ENCODE data around the gene MYCT1.
"Not testable (repeated sequence)": the region's sequence is repeated elsewhere in the genome, so short reads cannot be mapped to it uniquely, and the experiment has no call there.

The MYCT1 gene, protein sequence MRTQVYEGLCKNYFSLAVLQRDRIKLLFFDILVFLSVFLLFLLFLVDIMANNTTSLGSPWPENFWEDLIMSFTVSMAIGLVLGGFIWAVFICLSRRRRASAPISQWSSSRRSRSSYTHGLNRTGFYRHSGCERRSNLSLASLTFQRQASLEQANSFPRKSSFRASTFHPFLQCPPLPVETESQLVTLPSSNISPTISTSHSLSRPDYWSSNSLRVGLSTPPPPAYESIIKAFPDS

DNA sequence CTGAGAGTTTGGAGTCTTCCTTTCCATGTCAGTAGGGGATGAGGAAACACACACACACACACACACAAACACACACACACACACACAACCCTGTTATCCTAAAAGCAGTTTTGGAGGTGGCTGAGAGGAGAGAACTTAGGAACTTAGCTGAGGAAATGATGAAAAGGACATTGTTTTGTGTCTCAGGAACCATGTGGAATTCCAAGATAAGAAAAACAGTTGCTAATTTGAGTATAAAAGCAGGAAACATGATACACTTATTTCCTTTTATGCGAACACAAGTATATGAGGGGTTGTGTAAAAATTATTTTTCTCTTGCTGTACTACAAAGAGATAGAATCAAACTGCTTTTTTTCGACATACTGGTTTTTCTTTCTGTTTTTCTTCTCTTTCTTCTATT lies at the start of gene MYCT1:
MYCT1 (plus strand) TSS at position 264 of the 400 bp plus-strand sequence; CDS start at position 270, 6 bp downstream.
- no peak for DNase-seq

DNA sequence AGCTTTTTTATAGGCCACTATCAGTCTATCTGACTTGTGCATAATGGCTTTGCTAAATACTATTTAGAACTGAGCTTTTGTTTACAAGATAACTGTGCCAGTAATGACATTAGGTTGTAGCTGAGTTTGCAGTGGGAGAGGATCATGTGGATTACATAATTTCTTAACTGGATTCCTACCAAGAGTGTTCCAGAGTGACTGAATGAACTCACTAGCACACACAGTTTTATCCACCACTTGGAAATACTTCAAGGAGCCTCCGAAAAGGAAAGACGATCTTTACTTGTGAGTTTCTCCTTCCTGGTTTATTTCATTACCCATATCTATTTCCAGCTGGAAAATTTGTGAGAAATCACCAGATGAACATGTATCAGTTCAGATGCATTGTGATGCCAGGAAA lies 49.6 kb upstream of the MYCT1 start:
- no peak for DNase-seq

DNA sequence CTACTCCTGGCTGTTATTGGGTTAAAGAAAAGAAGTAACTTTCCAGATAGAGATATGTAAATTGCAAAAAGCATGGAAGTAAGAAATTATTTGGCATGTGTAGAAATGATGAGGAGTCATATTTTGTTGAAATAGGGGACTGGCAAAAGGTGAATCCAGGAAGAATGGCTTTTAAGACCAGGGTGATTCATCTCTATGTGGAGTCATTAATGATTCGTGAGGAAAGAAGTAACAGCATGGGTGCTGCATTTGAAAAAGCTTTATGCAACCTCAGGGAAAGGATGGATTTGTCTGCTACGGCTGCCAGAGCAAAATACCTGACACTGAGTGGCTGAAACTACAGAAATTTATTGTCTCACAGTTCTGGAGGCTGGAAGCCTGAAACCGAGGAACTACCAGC lies 45.7 kb upstream of the MYCT1 start:
- no peak for DNase-seq

DNA sequence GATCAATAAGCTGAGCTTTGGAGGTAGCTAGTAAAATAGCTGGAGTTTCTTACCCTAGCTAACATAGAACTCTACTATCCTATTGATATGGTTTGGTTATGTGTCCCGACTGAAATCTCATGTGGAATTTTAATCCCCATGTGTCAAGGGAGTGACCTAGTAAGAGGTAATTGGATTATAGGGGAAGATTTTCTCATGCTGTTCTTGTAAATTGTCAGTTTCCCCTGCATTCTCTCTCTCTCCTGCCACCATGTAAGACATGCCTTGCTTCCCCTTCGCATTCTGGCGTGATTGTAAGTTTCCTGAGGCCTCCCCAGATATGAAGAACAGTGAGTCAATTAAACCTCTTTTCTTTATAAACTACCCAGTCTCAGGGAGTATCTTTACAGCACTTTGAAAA lies 35.9 kb upstream of the MYCT1 start:
- no peak for DNase-seq

DNA sequence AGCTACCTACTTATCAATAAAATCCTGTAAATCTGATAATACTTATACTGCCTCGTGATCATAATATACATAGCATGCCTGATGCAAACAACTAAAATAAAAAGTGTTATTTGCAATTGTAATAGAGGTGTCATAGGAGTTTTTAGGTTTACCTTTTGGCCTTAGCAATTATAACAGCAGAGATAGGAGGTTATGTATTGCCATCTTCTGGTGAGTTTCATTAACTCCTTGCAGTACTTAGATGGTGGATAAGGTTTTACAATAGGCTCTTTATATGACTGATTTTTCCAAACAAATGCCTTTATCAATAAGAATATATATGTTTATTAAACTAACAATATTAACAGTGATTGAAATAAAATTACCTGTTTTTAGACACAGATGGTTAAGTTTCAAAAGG lies 27.8 kb upstream of the MYCT1 start:
- DNase-seq, result no peak

DNA sequence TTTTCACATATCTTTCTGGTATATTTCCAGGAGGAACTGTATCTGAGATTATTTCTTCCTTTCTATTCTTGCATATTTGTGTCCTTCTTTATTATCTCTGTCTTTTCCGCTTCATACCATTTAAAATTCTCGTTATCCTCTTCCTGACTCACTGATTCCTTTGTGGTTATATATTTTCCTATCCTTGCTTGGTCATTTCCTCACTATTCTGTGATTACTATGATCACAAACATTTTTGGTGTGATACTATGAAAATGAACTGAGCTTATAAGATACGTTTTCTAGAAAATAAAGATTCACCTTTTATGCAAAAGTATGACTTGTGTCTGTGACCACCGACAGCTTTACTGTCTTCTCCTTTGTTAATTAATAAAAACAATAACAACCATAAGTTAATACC lies 26.5 kb upstream of the MYCT1 start:
- DNase-seq, result no peak

DNA sequence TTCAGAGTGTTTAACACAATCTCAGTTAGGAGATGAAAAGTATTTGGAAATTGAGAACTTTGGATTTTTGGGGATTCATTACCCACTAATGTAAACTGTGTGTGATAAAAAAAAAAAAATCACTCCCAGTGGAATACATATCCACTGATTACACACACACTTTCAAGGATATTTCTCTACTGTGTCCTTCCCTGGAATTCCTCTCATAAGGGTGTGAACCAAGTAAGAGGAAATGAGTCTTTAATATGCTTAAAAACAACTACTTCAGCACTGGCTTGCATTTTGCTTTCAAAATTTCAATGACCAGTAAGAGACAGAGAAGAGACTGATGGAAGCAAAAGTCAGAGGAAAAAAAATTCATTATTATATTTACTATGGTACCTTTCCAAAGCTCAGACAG lies 24.5 kb upstream of the MYCT1 start:
- DNase-seq, result no peak

DNA sequence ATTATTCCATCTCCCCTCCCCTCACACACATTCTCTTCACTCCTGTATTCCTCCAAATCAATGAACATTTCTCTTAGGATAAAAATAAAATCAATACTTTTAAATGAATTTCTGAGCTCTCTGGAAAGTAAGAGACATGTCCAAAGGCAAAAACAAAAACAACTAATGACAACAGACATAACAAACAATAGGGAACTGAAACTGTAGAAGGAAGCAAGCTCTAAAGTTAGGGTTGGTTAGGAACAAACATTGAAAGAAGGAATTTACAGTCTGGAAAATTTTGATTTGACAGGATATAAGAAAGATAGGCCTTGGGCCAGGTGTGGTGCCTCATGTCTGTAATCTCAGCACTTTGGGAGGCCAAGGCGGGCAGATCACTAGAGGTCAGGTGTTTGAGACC lies 17.5 kb upstream of the MYCT1 start:
- no peak for DNase-seq

DNA sequence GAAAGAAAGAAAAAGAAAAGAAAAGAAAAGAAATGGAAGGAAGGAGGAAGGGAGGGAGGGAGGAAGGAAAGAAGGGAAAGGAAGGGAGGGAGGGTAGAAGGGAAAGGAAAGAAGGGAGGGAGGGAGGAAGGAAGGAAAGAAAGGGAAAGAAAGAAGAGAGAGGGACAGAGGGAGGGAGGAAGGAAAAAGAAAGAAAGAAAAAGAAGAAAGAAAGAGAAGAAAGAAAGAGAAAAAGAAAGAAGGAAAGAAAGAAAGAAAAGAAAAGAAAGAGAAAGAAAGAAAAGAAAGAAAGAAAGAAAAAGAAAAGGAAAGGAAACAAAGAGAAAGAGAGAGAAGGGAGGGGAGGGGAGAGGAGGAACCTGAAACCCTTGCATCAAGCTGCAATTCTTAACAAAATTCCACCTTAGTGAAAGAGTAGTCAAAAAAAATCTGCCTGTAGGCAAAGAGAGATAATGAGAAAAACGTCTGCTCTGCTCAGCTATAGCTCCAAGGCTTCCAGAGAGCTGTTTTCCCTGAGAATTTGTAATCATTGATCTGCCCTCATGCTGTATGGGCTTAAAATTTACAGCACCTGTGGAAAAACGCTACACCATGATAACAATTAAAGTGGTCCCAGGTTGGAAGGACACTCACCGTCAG lies 16.7 kb upstream of the MYCT1 start:
- no peak for DNase-seq

DNA sequence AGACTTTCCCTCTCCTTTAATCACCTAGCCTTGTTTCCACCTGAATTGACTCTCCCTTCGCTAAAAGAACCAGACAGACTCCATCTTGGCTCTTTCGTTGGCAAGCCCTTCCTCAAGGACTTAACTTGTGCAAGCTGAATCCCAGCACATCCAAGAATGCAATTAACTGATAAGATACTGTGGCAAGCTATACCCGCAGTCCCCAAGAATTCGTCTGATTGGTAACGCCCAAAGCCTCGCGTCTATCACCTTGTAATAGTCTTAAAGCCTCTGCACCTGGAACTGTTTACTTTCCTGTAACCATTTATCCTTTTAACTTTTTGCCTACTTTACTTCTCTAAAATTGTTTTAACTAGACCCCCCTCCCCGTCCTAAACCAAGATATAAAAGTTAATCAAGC lies 15.6 kb upstream of the MYCT1 start:
- DNase-seq, result no peak

DNA sequence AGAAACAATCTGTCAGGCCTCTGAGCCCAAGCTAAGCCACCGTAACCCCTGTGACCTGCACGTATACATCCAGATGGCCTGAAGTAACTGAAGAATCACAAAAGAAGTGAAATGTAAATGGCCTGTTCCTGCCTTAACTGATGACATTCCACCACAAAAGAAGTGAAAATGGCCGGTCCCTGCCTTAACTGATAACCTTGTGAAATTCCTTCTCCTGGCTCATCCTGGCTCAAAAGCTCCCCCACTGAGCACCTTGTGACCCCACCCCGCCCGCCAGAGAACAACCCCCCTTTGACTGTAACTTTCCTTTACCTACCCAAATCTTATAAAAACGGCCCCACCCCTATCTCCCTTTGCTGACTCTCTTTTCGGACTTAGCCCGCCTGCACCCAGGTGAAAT lies 14.8 kb upstream of the MYCT1 start:
- not testable (repeated sequence) for DNase-seq

DNA sequence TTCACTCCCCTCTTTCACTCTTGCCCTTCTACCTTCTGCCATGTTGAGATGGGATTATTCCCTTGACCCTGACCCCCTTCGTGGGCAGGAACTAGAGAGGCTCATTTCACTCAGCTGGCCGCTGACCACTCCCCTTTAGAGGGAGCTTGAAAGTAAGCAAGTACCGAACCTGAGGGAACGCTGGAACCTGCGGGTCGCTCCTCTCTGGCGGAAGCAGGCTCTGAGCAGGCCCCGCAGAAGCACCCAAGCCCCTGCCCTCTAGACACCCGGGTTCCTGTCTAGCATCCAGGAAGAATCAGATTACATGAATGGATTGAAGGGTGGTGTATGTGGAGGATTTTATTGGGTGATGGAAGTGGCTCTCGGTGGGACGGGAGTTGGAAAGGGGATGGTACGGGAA lies 11.9 kb upstream of the MYCT1 start:
- DNase-seq, result no peak

DNA sequence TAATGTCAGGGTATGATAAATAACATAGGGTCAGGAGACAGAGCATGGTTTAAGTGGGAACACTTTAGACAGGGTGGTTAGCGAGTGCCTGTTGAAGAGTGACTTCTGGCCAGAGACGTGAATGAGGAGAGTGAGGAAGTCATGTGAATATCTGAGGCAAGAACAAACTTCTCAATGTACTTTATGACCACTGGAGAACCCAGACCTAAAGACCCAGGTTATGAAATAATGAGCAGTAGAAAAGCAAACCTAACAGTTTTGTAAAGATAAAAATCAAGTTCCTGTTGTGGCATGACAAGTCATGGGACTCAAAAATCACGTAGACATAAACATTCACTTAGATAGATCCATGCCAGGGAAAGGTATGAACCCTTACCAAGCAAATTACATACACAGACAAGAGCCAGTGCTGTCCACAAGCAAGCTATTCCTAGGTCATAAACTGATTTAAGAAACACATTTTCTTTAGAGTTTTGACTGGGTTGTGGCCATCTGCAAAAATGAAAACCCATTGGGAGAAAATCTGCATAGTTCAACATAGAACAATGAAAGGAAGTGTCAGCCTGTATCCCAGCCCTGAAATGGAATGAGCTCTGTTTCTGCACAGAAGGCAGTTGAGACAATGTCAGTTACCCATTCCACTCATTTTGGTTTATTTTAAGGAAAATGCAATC lies 2.2 kb upstream of the MYCT1 start:
- DNase-seq, result no peak

DNA sequence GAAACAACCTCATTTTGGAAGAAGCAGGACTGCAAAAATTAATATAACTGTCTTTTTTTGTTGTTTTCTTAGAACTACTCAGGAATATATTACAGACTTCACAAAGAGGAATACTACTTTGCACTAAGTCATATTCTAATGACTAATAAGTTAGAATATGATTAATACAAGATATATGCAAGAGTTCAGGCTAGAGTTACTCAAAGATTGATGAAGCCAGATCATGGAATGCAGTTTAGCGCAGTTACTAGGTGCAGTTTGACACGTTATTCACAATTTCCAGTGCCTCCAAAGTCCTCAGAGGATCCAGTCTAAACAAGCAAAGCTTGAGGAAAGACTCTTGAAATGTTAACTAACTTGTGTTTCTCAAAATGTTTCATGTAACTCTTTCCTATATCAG lies 1.2 kb upstream of the MYCT1 start:
- DNase-seq, result no peak

DNA sequence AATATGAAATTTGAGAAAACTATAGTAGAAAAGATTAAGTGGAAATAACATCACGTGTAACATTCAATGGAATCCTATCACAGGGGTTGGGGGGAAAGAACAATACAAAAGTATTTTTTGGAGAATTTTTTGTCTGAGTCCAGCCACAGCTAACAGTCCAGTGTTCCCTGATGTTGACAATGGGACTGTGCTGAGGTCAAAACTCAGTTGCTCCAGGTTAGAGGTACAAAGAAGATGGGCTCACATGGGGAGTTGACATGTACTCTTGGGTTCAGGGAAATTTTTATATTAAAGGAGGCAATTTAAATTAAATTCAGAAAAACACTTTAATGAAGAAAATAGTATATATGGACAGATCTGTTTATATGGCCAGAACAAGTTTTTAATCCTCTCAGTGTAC lies 995 bp downstream of the MYCT1 start:
- no peak for DNase-seq

DNA sequence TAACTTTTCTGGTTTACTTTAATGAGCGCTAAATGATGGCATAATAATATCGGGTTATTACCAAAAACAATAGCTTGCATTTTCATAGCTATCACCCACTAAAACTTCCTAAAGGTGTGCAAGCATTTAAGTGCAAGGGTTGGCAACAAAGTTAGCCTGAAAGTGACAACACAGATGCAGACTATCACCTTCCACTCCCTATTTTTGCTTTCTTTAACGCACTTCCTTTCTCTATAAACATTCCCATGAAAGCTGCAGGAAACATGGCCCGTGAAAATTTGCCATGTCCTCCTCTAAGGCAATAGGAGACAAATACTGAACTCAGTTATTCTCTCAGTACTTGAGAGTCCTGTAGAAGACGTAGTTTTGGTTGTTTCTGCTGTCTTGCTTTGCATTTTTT lies 2.7 kb downstream of the MYCT1 start:
- DNase-seq, result no peak

DNA sequence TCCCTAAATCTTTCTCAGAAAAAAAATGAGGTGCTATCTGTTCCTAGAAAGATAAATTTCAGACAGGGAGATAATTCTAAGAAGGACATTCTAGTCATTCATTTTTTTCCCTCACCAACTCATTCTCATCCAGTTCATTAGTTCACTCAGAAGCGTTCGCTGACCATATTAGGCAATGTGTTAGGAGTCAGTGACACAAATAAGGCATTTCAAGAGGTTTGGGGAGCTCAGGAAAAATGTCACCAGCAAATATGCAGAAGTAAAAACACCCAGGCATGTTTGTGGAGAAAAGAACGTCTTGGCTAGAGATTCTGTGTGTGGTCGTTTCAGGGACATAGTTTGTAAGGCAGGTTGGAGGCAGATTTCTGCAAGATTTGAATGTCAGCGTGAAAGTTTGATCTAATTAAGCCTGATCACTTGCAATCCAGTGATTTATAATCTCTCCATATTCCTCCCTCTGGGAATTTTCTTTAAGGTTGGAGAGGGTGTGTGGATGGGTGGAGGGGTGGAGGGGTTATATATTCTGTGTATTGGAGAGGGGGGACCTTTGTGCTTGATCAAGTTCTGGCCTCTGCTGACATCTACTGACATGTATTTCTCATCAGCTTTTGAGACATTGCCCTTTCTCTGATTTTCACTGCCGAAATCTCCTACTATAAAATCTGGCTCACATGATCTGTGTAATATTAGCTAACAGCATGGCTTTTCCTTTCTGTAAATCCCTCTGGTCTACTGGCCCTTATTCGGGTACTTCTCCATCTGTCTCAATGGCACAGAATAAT lies 3.6 kb downstream of the MYCT1 start:
- DNase-seq, result no peak

DNA sequence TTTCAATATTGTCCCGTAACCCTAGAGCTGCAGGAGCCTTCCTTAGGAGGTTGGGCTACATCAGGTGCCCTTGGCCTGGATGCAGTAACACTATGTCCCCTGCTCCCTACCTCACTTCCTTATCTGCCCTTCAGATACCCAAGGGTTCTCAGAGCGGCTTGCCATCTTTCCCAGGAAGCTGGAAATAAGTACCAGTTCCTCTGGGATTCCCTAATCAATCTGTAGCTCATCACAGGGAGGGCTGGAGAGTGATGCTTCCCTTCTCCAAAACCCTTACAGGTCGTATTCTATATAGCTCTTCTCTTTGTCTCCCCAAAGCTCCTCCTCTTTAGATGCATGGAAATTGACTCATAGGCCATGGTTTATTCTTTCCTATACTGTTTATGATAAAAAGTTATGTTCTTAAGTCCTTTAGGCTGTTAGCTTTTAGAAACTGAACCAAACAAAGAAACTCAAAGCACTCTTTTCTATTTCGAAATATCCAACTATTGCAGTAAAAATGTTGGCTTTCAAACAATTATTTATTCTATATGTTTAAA lies 4.2 kb downstream of the MYCT1 start:
- DNase-seq, result no peak

DNA sequence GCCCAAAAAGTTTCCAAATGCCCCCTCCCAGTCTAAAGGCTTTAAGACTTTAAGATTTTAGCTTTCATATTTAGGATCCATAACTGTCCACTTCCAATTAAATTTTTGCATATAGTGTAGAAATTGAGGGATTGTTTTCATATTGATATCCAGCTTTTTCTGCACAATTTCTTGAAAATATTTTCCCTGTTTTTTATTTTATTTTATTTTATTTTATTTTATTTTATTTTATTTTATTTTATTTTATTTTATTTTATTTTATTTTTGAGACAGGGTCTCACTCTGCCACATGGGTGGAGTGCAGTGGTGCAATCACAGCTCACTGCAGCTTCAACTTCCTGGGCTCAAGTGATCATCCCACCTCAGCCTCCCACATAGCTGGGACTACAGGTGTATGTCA lies 6.1 kb downstream of the MYCT1 start:
- not testable (repeated sequence) for DNase-seq

DNA sequence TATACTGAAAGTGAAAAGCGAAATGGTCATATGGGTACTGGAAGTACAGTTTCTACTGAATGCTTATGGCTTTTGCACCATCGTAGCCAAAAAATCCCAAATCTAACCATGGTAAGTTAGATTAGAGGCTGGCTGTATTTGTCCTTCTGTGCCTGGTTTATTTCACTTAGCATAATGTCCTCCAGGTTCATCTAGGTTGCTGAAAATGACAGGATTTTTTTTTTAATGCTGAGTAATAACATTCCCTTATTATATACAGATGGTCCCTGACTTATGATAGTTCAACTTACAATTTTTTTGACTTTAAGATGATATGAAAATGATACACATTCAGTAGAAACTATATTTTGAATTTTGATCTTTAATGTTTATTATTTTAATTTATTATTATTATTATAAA lies 7.6 kb downstream of the MYCT1 start:
- no peak for DNase-seq

DNA sequence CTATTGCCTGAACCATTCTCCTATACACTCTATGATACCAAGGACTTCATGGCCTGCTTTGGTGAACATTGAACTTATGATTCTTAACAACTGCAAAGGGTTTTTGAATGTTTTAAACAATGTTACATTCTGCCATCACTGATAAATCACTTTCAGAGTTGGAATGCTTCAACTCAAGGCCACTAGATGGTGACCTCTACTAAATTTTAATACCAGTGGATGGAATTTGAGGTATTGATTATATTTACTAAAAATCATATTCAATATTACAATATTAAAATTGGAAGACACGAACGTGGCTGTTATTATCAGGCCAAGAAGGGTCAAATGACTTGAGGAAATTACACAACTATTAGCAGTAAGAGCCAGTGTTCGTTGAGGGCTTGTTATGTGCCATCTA lies 18.6 kb downstream of the MYCT1 start:
- DNase-seq, result no peak

DNA sequence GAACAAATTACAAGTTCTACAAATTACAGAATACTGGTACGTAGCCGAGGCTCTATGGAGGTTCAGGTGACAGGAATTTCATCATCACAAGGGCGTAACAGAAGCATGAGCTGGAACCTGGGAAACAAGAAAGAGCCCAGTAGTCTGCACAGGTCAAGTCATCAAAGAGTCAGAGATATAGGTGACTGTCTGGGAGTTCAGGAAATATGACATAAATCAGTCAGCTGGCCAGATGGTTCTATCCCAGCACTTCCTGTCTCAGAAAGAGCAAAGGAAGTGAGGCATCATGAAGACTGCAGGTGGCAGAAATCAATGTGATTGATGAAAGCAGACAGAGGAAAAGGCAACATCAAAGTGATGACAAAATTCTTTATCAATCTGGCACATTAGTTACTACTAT lies 23.3 kb downstream of the MYCT1 start:
- no peak for DNase-seq

DNA sequence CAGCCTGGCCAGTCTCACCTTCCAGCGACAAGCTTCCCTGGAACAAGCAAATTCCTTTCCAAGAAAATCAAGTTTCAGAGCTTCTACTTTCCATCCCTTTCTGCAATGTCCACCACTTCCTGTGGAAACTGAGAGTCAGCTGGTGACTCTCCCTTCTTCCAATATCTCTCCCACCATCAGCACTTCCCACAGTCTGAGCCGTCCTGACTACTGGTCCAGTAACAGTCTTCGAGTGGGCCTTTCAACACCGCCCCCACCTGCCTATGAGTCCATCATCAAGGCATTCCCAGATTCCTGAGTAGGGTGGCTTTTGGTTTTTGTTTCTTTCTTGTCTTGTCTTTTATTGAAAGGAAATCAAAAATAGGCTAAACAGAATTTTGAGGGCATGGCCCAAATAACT lies 24.3 kb downstream of the MYCT1 start:
- DNase-seq, result no peak

DNA sequence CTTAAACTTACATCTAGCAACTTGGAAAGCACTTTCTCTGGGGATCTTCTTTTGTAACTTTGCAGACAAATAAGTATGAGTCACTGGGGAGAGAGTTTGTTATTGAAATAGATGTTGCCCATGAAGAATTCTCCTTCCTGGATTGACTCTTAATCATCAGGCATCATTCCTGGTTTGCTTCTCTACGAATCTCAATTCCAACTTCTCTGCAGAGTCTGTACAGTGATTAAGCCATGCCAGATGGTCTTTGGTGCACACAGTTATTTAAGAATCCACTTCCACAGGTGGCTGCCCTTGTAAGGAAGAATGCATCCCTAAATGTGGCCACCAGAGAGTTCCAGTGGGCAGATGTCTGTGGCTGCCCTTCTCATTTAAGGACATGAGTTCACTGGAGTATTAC lies 25.7 kb downstream of the MYCT1 start:
- no peak for DNase-seq

All from RPMI8226 (cell line).